Keratinocyte (primary cell): Measurements from ENCODE around the gene TRIB2. TPM values are rescaled to one million over a fixed set of nuclear protein-coding genes. Genes with fewer than 3 reads are reported as not detected.

Experiments
- DNase-seq: peaks from one replicate; pipeline ENCODE4 v3.0.0-alpha.2; 2011; ENCODE audit warnings: low read depth, missing footprints, low spot score
- FAIRE-seq: peaks from 2 replicates; lab custom pipeline; 2011; peaks lifted over from hg19 to GRCh38; lab: Jason Lieb, UNC
- H2AFZ ChIP-seq: 2 replicates; pipeline ENCODE4 v1.6.0; 2012; ENCODE audit warnings: low read length, control low read depth, inconsistent platforms; ENCODE audit not compliant: control insufficient read depth
- H3K27ac ChIP-seq: 2 replicates; pipeline ENCODE4 v1.5.1; 2011; ENCODE audit warnings: low read length; ENCODE audit not compliant: control insufficient read depth, insufficient read depth
- H3K27me3 ChIP-seq: 3 replicates; pipeline ENCODE4 v1.6.0; 2011; ENCODE audit warnings: low read length; ENCODE audit not compliant: control insufficient read depth, insufficient read depth; ENCODE audit errors: extremely low read depth
- H3K36me3 ChIP-seq, 2 experiments: 2 replicates in 1 of 2; 3 replicates in 1 of 2; pipeline ENCODE4 v1.5.1; 2011; ENCODE audit warnings: low read length in 2 of 2, mild to moderate bottlenecking in 1 of 2; ENCODE audit not compliant: control insufficient read depth in 2 of 2, insufficient read depth in 2 of 2; ENCODE audit errors: extremely low read depth in 1 of 2
- H3K4me1 ChIP-seq: 3 replicates; pipeline ENCODE4 v1.5.1; 2011; ENCODE audit warnings: low read length; ENCODE audit not compliant: control insufficient read depth, insufficient read depth; ENCODE audit errors: extremely low read depth
- H3K4me2 ChIP-seq: 3 replicates; pipeline ENCODE4 v1.6.0; 2011; ENCODE audit warnings: low read depth, low read length; ENCODE audit not compliant: control insufficient read depth, insufficient read depth; ENCODE audit errors: extremely low read depth
- H3K4me3 ChIP-seq, 3 experiments: fragments of 200-600 bp in 1 of 3; sonication (generic) in 1 of 3; 2 replicates in 2 of 3; 3 replicates in 1 of 3; pipeline ENCODE4 v1.5.1; 2011 to 2016; ENCODE audit warnings: low read length in 3 of 3, mild to moderate bottlenecking in 3 of 3, control low read depth in 2 of 3, inconsistent platforms in 1 of 3, low read depth in 1 of 3, mixed read lengths in 1 of 3, mixed run types in 1 of 3, moderate library complexity in 1 of 3; ENCODE audit not compliant: control insufficient read depth in 2 of 3, insufficient read depth in 2 of 3; ENCODE audit errors: extremely low read depth in 1 of 3
- H3K79me2 ChIP-seq: 2 replicates; pipeline ENCODE4 v1.6.0; 2012; ENCODE audit warnings: low read length; ENCODE audit not compliant: control insufficient read depth, insufficient read depth
- H3K9ac ChIP-seq: 3 replicates; pipeline ENCODE4 v1.6.0; 2011; ENCODE audit warnings: low read length; ENCODE audit not compliant: control insufficient read depth, insufficient read depth; ENCODE audit errors: extremely low read depth
- H3K9me1 ChIP-seq: 3 replicates; pipeline ENCODE4 v1.6.0; 2011; ENCODE audit warnings: low read length; ENCODE audit not compliant: control insufficient read depth, insufficient read depth; ENCODE audit errors: extremely low read depth
- H3K9me3 ChIP-seq: 2 replicates; pipeline ENCODE4 v1.5.1; 2012; ENCODE audit warnings: low read depth, low read length; ENCODE audit not compliant: control insufficient read depth
- H4K20me1 ChIP-seq: 3 replicates; pipeline ENCODE4 v1.6.0; 2011; ENCODE audit warnings: low read length; ENCODE audit not compliant: control insufficient read depth, insufficient read depth; ENCODE audit errors: extremely low read depth
- CTCF ChIP-seq, 3 experiments: IDR thresholded peaks in 1 of 3; conservative IDR thresholded peaks in 1 of 3; optimal IDR thresholded peaks in 1 of 3; 2 replicates in 2 of 3; 3 replicates in 1 of 3; pipeline versions ENCODE3 to v1.5.1; 2011; ENCODE audit warnings: low read length in 3 of 3, mild to moderate bottlenecking in 3 of 3, moderate library complexity in 2 of 3, control low read depth in 1 of 3, inconsistent platforms in 1 of 3; ENCODE audit not compliant: insufficient read depth in 2 of 3; ENCODE audit errors: extremely low read depth in 1 of 3
- EZH2 ChIP-seq: IDR thresholded peaks from one replicate; pipeline ENCODE4 v1.6.1; 2012; ENCODE audit warnings: inconsistent platforms, mild to moderate bottlenecking, low read length, moderate library complexity
- dilution Hi-C: fragments of 300-500 bp; cut with MboI; formaldehyde crosslinking; loops from one replicate; pipeline ENCODE4 v1.7.0; 2020; ENCODE audit warnings: low sequenced_read_pairs; ENCODE audit not compliant: extremely low pct_ligation_motif_present
- polyA plus RNA-seq, 5 experiments: library from polyadenylated mRNA; depleted of rRNA in 3 of 5; stranded (reverse) in 3 of 5; stranded (forward) in 1 of 5; unstranded in 1 of 5; fragments of >200 nt; gene quantifications; 1 replicate in 1 of 5; 2 replicates in 3 of 5; 3 replicates in 1 of 5; pipeline versions ENCODE4 v1.2.1 to v1.2.3, GENCODE V29; 2011 to 2012; ENCODE audit warnings: missing spikeins in 2 of 5, low read depth in 1 of 5, low replicate concordance in 1 of 5
- small RNA-seq, 3 experiments: library from RNA; depleted of rRNA; stranded (forward); fragments of <200 nt; gene quantifications; one replicate each; pipeline ENCODE3, GENCODE V24; 2012; ENCODE audit warnings: low read depth in 3 of 3, low replicate concordance in 1 of 3; ENCODE audit not compliant: insufficient read length in 3 of 3

The TRIB2 gene
- polyA plus RNA-seq, 1 donor (not counting 4 experiments of a cell fraction or from before 2014, with no cell fraction given), result 7.7 TPM

- FAIRE-seq (no peak), DNase-seq (no peak)
- H3K4me2 ChIP-seq, result no peak overlapping the region
- H3K27me3 ChIP-seq, result no peaks in the 10 kb centered on the region
- H3K4me1 ChIP-seq, result no peaks in the 10 kb centered on the region
- H3K9me3 ChIP-seq, result no peaks in the 10 kb centered on the region
- no peaks in the 10 kb centered on the region for H3K9me1 ChIP-seq
- H3K9ac ChIP-seq, result no peak overlapping the region
- H3K4me3 ChIP-seq, result no peak overlapping the region
- no peaks in the 10 kb centered on the region for H3K36me3 ChIP-seq
- no peak overlapping the region for H3K27ac ChIP-seq
- dilution Hi-C loops, result no loop called here
- no peak overlapping the region for H2AFZ ChIP-seq
- H3K79me2 ChIP-seq, result no peaks in the 10 kb centered on the region
- no peaks in the 10 kb centered on the region for H4K20me1 ChIP-seq
- TF ChIP-seq CTCF (optimal IDR thresholded peaks at IDR 0.05 in 1 of 3, IDR thresholded peaks at IDR 0.05 in 1 of 3, conservative IDR thresholded peaks at IDR 0.05 in 1 of 3; ENCODE audit: extremely low read depth in 1 of 3, insufficient read depth in 2 of 3, low read length in 3 of 3) (no peak), EZH2 (no peak)
Observed at GRCh38 chr2:12791906-12792305, 75.2 kb downstream of the TRIB2 start.

Small RNA genes within 50 kb of the gene (small RNA-seq; reads per million reads assigned to genes)
- gene MIR3125, result 0 reads per million in 3 experiments
